WERI-Rb-1 (cell line): ENCODE results near the gene PLPPR1.

Experiments
- DNase-seq: peaks from one replicate; pipeline ENCODE4 v3.0.0-alpha.2; 2020
- H3K27ac ChIP-seq: fragments of 250-450 bp; sonication (Bioruptor Pico); 2 replicates; pipeline ENCODE4 v1.5.1; 2020; ENCODE audit warnings: mild to moderate bottlenecking, moderate library complexity
- H3K27me3 ChIP-seq: fragments of 250-450 bp; sonication (Bioruptor Pico); 2 replicates; pipeline ENCODE4 v1.5.1; 2021; ENCODE audit warnings: mild to moderate bottlenecking, low read depth, moderate library complexity; ENCODE audit not compliant: insufficient read depth, severe bottlenecking
- H3K36me3 ChIP-seq: fragments of 250-450 bp; sonication (Bioruptor Pico); 2 replicates; pipeline ENCODE4 v1.5.1; 2020; ENCODE audit warnings: mild to moderate bottlenecking, moderate library complexity
- H3K4me3 ChIP-seq: 2 replicates; pipeline ENCODE4 v1.5.1; 2011; ENCODE audit warnings: low read depth, mild to moderate bottlenecking, control low read depth, low read length
- H3K9me3 ChIP-seq: fragments of 250-450 bp; sonication (Bioruptor Pico); 2 replicates; pipeline ENCODE4 v1.5.1; 2021; ENCODE audit warnings: mild to moderate bottlenecking, moderate library complexity; ENCODE audit not compliant: severe bottlenecking
- TF ChIP-seq, protein P1 (sequence below): IDR thresholded peaks from 2 replicates; pipeline ENCODE4 v1.5.1; 2011; ENCODE audit warnings: low read depth, mild to moderate bottlenecking, control low read depth, inconsistent platforms, low read length

PLPPR1 gene

DNA sequence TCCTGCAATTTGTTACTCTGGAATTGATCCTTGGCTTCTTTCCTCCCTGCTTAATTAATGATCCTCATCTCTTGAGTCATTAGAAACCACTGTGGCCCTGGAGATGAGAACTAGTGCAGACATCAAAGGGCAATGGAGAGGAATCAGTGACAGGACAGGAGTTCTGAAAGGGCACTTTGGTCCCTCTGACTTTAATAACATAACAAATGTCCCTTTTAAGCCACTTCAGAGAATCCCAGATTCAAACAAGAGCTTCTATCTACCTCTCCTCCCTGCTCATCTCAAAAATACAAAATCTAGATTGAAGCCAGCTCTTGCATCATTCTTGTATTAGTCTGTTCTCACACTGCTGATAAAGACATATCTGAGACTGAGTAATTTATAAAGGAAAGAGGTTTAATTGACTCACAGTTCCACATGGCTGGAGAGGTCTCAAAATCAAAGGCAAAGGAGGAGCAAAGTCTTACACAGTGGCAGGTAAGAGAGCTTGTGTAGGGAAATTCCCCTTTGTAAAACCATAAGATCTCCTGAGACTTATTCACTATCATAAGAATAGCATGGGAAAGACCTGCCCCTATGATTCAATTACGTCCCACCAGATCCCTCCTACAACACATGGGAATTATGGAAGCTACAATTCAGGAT, 139.1 kb downstream of the PLPPR1 start:
- Histone ChIP-seq H3K27ac (no peak overlapping the region), H3K36me3 (no peaks in the 10 kb centered on the region), H3K9me3 (peaks cover 3% of the 10 kb centered on the region), H3K27me3 (no peaks in the 10 kb centered on the region), H3K4me3 (no peak overlapping the region)
- DNase-seq, result no peak
- TF ChIP-seq, protein P1, sequence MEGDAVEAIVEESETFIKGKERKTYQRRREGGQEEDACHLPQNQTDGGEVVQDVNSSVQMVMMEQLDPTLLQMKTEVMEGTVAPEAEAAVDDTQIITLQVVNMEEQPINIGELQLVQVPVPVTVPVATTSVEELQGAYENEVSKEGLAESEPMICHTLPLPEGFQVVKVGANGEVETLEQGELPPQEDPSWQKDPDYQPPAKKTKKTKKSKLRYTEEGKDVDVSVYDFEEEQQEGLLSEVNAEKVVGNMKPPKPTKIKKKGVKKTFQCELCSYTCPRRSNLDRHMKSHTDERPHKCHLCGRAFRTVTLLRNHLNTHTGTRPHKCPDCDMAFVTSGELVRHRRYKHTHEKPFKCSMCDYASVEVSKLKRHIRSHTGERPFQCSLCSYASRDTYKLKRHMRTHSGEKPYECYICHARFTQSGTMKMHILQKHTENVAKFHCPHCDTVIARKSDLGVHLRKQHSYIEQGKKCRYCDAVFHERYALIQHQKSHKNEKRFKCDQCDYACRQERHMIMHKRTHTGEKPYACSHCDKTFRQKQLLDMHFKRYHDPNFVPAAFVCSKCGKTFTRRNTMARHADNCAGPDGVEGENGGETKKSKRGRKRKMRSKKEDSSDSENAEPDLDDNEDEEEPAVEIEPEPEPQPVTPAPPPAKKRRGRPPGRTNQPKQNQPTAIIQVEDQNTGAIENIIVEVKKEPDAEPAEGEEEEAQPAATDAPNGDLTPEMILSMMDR, result no peak

DNA sequence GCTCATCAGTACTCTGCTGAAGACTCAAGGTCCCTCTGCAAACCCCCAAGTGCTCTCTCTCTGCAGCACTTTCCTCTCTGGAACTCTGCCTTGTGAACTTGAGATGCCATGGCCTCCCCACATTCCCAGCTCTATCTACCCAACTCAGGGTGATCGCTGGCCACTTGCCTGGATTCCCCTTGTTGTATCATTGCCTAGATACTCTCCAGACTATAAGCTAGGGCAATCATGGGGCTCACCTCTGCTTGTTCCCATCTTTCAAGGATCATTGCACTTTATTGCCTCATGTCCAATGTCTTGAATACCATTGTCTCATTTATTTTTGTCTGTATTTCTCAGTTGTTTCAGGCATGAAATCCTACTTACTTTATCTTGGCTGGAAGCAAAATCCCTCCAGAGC, 144.1 kb downstream of the PLPPR1 start:
- Histone ChIP-seq H3K9me3 (peaks cover 12% of the 10 kb centered on the region), H3K4me3 (no peak overlapping the region), H3K36me3 (no peaks in the 10 kb centered on the region), H3K27ac (no peak overlapping the region), H3K27me3 (no peaks in the 10 kb centered on the region)
- TF ChIP-seq, protein P1, result no peak
- DNase-seq, result no peak

DNA sequence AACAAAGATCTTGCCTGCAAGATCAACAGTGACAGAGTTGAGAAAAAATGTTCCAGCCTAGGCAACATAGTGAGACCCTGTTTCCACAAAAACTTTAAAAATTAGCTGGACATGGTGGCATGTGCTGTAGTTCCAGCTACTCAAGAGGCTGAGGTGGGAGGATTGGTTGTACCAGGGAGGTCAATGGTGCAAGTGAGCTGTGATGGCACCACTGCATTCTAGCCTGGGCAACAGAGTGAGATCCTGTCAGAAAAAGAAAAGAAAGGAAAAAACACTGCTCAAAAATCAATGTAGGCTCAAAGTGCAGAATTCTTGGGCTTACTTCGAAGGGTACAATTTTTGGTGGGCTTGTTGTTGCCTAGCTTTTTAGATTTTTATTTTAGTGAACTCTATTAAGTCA, 145.4 kb downstream of the PLPPR1 start:
- Histone ChIP-seq H3K27me3 (no peaks in the 10 kb centered on the region), H3K9me3 (peaks cover 12% of the 10 kb centered on the region), H3K36me3 (no peaks in the 10 kb centered on the region), H3K27ac (no peak overlapping the region), H3K4me3 (no peak overlapping the region)
- TF ChIP-seq, protein P1, result no peak
- DNase-seq, result no peak

DNA sequence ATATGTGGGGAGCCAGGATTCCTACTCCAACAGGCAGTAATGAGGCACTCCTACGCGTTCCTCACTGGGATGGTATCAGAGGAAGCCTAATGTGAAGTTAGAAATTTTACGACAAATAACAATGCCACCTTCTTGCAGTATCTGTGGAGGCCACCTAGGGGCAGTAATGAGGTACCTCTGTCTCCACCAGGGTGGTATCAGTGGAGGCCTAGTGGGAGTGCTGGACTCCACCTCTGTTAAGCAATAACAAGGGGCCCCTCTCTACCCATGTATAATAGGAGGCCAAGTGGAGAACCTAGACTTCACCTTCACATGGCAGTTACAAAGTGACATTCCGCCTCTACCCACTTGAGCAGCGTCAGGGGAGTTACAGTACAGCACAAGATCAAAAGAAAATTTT, 147.9 kb downstream of the PLPPR1 start:
- H3K9me3 ChIP-seq, result peaks cover 9% of the 10 kb centered on the region
- no peak for DNase-seq
- no peaks in the 10 kb centered on the region for H3K27me3 ChIP-seq
- H3K36me3 ChIP-seq, result no peaks in the 10 kb centered on the region
- H3K4me3 ChIP-seq, result no peak overlapping the region
- H3K27ac ChIP-seq, result no peak overlapping the region
- TF ChIP-seq, protein P1, result peak; percentile 39; the same call in 1 of the 2 replicates

DNA sequence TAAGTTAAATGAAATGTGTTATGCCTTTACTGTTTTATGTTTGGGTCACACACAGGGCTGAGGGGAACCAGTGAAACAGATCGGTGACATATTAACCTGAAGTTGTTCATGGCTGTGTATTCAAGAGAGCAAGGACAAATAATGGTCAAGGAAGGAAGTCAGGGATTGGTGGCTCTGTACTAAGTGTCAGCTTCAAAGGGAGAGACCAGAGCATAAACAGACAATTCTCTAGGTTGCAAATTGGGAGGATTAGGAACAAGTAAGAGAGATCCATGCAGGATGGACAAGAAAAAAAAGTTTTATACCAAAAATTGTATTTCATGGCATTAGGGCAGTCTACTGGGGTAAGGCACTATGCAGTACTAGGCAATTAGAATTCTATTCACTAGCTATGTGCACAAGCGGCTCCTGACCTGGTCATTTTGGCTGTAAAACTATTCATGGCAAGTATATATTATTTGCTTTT, 156.3 kb downstream of the PLPPR1 start:
- no peaks in the 10 kb centered on the region for H3K27me3 ChIP-seq
- TF ChIP-seq, protein P1, result no peak
- no peaks in the 10 kb centered on the region for H3K36me3 ChIP-seq
- no peaks in the 10 kb centered on the region for H3K9me3 ChIP-seq
- H3K27ac ChIP-seq, result no peak overlapping the region
- DNase-seq, result no peak
- H3K4me3 ChIP-seq, result no peak overlapping the region

DNA sequence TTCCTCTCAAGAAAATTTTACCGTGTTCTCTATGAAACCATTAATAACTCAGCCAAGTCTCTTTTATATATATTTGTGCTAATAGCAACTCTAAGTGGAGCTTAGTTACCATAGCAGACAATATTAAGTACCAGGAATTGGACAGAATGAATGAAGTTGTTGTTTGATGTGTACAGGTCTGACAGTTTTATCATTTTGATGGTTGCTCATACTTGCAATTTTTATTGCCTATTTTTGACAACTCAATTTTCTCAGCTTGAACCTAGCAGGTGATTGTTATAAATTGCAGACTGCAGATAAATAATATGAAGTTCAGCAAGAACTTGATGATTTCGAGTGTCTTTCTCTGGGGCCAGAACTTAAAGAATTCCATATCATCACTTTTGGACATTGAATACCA, 163.2 kb downstream of the PLPPR1 start:
- Histone ChIP-seq H3K36me3 (no peaks in the 10 kb centered on the region), H3K27me3 (no peaks in the 10 kb centered on the region), H3K9me3 (no peaks in the 10 kb centered on the region), H3K4me3 (no peak overlapping the region), H3K27ac (no peak overlapping the region)
- TF ChIP-seq, protein P1, result no peak
- DNase-seq, result no peak
